Smooth muscle cell of the pulmonary artery (primary cell): ENCODE results near the gene PDP2. TPM values are rescaled to one million over a fixed set of nuclear protein-coding genes. Genes with fewer than 3 reads are reported as not detected.

ENCODE experiments used
- total RNA-seq: library from RNA; depleted of rRNA; stranded (reverse); fragments of >200 nt; gene quantifications from 2 replicates; pipeline ENCODE4 v1.2.3, GENCODE V29; 2014

Gene PDP2, protein sequence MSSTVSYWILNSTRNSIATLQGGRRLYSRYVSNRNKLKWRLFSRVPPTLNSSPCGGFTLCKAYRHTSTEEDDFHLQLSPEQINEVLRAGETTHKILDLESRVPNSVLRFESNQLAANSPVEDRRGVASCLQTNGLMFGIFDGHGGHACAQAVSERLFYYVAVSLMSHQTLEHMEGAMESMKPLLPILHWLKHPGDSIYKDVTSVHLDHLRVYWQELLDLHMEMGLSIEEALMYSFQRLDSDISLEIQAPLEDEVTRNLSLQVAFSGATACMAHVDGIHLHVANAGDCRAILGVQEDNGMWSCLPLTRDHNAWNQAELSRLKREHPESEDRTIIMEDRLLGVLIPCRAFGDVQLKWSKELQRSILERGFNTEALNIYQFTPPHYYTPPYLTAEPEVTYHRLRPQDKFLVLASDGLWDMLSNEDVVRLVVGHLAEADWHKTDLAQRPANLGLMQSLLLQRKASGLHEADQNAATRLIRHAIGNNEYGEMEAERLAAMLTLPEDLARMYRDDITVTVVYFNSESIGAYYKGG
- 11.4 and 17.6 TPM in 2 replicates for total RNA-seq

DNA sequence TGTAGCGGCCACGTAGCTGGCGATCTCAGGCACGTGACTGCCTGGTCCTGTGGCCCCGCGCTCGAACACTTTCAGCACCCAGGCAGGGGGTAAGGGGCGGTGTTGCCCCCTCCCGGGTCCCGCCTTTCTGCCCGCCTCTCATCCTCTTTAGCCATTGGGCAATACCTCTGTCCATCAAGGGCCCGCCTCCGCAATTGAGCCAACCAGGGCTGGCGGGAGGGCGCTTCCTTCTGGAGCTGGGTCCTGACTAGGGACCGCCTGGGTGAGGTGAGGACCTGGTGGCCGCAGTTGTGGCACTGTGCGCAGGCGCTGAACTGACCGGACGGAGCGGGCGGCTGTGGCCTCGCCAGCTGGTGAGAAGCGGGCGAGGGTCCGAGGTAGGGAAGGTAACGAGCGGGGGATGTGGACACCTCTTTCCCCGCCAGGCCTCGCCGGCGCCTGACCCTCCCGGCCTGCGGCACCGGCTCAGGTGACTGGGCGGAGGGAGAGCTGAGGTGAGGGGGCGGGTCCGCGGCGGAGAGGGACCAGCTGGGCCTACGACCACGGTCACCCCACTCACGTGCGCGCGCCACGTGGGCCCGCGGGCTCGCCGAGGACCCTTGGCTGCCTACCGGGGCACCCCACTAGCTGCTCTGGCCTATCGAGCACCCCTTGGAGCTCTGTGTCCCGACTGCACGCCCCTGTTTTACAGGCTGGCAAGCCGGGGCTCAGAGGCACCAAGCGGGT is at the start of gene PDP2:
Gene PDP2 (plus strand): TSS at position 228 of the 726 bp plus-strand sequence. CDS start 3,770 bp downstream, outside the sequence.

DNA sequence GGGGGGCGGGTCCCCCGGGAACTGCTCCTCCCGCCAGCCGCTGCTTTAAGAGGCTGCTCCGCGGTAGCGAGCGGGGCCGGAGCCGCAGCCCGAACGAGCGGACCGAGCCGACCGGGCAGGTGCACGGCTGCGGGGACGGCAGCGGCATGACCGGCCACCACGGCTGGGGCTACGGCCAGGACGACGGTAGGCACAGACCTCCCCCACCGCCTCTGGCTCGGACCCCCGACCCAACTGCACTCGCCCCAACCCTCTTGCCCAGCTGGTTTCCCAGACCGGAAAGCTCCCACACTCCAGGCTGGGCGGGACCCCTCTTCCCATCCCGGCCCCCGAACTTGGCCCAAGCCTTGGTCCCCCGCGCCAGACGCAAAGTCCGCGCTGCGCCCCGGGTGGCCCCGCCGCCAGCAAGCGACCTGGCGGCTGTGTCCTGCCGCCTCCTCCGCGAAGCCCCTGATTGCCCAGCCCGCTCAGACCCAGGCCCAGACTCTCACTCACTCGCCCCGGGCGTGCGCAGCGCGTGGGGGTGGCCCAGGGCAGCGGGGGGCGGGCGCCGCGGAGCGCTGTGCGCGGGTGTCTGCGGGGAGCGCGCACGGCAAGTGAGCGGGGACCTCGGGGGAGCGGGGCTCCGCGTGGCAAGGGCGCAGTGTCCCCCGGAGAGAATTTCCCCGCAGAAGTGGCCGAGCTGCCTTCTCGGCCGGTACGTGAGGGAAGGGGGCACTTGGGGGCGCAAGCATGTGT is 35.8 kb upstream of the PDP2 start, which contains the start of gene CA7:
Gene CA7 (plus strand): TSS at position 73 of the 738 bp plus-strand sequence. CDS start 74 bp downstream, at position 147.

DNA sequence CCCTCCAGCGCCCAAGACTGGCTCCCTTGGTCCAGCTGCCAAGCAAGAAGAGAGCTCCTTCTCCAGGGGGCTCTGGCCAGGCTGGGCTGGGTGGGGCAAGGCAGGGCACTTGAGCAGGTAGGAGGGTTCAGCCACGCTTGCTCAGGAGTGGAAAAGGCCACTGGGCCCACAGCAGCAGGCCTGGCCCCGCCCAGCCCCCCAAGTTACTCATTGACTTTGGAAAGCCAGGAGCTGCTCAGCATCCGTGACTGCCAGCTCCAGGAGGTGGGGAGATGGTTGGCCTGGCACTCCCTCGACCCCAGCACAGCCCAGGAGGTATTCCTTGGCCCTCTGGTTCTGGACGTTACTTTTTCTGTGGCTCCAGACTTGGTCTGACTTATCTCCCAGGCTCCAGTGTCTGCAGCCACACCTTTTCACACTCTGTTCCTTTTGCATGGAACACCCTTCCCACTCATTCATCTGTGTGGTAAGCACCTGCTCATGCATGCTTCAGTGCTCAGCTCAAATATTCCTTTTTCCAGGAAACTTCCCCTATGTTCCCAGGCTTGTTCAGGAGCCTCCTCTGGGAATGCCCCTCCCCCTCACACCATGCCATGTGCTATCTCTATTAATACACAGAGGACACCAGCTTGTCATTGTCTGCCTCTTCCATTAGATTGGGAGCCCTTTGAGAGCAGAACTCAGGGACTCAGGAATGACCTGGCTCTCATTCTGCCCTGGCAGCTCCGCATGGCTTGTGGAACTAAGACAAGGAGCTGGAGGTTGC is 38.7 kb downstream of the PDP2 start, which contains the start of gene CDH16:
Gene CDH16 (minus strand): TSS at position 83 of the 766 bp plus-strand sequence. CDS start 820 bp downstream, outside the sequence.

DNA sequence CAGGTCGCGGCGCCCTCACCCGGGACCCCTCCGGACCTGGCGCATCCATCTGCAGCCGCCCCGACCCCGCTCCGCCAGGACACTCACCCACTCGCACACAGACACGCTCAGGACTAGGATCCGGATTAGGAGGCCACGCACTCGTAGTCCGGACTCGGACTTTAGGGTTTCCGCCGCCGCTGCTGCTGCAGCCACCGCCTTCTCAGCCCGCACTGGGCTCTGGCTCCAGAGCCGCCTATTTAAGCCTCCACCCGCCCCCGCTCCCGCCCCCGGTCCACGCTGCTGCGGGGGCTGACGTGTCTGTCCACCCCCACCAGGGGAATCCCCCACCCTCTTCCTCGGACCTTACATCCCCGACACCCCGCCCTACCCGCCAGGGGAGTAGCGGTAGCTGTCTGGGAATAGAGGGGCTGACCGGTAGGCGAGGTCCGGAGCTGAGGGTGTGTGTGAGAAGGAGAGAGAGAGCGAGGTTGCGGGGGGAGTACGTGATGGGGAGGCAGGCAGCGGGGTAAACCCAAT is 45.1 kb downstream of the PDP2 start, which contains the start of gene RRAD:
Gene RRAD (minus strand): TSS at position 214 of the 519 bp plus-strand sequence. CDS start 356 bp downstream, outside the sequence.

DNA sequence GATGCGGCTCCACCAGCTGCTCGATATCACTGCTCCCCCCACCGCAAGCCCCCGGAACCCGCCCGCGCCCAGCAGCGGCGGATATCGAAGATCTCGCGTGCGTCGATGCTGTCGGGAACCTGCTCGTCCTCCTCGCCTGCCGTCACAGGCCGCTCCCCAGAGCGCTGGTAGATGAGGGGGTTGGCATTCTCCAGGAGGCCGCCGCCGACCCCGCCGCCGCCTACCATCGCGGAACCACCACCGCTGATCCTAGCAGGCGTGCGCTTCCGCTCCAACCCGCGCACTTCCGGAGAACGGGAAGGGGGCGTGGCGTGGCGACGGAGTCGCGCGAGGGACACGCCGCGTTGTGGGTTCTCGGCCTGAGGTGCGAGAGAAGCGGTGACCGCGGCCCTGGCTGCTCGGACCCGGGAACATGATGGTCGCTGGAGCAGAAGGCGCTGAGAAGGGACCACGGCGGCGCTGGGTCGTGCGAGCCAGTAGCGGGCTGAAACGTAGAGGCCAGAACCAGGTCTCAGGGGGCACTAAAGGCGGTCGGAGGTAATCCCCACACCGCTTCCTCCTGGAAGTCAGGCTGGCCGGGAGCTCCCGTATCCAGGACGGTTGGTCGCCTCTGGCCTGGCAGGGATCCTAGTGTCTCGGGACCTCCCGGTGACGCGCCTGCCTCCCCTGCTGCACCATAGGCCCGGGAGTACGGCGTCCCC is 54.0 kb downstream of the PDP2 start, which contains the start of gene CIAO2B:
Gene CIAO2B (minus strand): TSS at position 265 of the 701 bp plus-strand sequence. CDS start 38 bp downstream, at position 227.

DNA sequence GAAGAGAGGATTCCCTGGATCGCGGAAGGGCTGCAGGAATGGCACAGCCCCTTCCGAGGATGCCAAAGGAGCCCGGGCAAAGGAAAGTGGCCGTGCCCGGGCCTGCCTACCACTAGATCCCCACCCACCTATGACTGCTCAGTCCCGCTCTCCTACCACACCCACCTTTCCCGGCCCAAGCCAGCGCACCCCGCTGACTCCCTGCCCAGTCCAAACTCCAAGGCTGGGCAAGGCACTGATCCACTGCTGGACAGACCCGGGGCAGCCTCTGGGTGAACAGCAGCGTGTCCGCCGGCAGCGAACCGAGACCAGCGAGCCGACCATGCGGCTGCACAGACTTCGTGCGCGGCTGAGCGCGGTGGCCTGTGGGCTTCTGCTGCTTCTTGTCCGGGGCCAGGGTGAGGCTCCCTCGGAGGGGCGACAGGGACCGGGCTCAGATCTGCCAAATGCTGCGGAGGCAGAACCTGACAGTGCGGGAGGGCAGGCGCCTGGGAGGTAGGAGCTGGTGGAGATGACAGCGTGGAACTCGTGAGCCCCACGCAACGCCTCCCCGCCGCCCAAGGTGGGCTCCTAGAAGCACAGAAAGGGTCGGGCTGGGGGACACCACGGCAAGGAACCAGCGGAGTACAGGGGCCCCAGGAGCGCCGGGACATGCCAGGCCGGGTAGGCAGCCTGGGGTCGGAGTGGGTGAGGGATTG is 55.1 kb downstream of the PDP2 start, which contains the start of gene CES2:
Gene CES2 (plus strand): TSS at position 203 of the 698 bp plus-strand sequence. CDS start 120 bp downstream, at position 323.

Other genes with a start within 250 kb of the PDP2 start
- 24.0 and 31.8 TPM in 2 replicates for gene CMTM4, start 183.8 kb upstream of the PDP2 start, total RNA-seq
- 165 and 178 TPM in 2 replicates for gene DYNC1LI2, start 128.9 kb upstream of the PDP2 start, total RNA-seq
- gene TERB1, start 78.9 kb upstream of the PDP2 start, total RNA-seq, result 0.07 TPM in 1 of 2 replicates, not detected in the other
- 44.5 and 47.8 TPM in 2 replicates for gene NAE1, start 49.5 kb upstream of the PDP2 start, total RNA-seq
- gene CA7, start 36.1 kb upstream of the PDP2 start, total RNA-seq, result not detected in 2 replicates
- gene CDH16, start 38.4 kb downstream of the PDP2 start, total RNA-seq, result not detected in 2 replicates
- 14.9 and 36.8 TPM in 2 replicates for gene RRAD, start 45.0 kb downstream of the PDP2 start, total RNA-seq
- 125 and 137 TPM in 2 replicates for gene CIAO2B, start 53.9 kb downstream of the PDP2 start, total RNA-seq
- gene CES2, start 55.0 kb downstream of the PDP2 start, total RNA-seq, result 31.9 and 35.9 TPM in 2 replicates
- gene CES3, start 80.8 kb downstream of the PDP2 start, total RNA-seq, result 0.39 and 1.2 TPM in 2 replicates
- gene CES4A, start 108.1 kb downstream of the PDP2 start, total RNA-seq, result 0.99 and 1.8 TPM in 2 replicates
- 57.0 and 57.7 TPM in 2 replicates for gene CBFB, start 148.6 kb downstream of the PDP2 start, total RNA-seq
- gene PHAF1, start 229.4 kb downstream of the PDP2 start, total RNA-seq, result 20.0 and 22.0 TPM in 2 replicates